Measurements from ENCODE around the gene ASPSCR1.

ASPSCR1 gene

DNA sequence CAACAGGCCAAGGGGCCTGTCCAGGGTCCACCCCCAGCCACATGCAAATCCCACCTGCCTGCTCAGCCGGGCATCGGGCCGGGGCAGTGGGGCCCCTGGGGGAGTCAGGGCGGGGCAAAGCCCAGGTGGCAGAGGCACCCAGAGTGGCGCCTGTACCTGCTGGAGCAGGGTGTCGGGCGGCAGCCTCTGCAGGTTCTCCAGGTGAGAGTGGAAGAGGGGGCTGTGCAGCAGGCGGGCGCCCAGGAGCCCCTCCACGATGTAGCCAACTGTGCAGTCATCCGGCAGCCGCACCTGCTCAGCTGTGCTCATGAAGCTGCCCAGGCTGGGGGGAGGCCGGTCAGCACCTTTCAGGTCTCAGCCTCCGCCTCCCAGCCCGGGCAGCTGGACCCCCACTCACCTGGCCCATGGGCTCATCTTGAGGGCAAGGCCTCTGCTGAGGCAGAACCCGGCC lies 72.1 kb downstream of the ASPSCR1 start:
- H3K9me3 ChIP-seq (ENCODE audit: control insufficient read depth in 5 of 5, low read length in 5 of 5) = no peaks in the 10 kb centered on the region
- H3K36me3 ChIP-seq (ENCODE audit: control insufficient read depth in 5 of 5, insufficient read depth in 5 of 5, low read length in 5 of 5) = peaks cover 0 to 47% (median 35%) of the 10 kb centered on the region in 5 donors
- H3K27ac ChIP-seq (ENCODE audit: low read depth, low read length) = no peak overlapping the region
- H3K4me1 ChIP-seq (ENCODE audit: control insufficient read depth in 5 of 5, insufficient read depth in 5 of 5, low read length in 5 of 5) = peaks cover 4 to 41% (median 30%) of the 10 kb centered on the region in 5 donors
- no peak overlapping the region for H3K4me3 ChIP-seq (ENCODE audit: low read depth in 1 of 5, low read length in 5 of 5)
- no peaks in the 10 kb centered on the region for H3K27me3 ChIP-seq (ENCODE audit: control insufficient read depth in 5 of 5, insufficient read depth in 4 of 5, low read length in 5 of 5)
- no peak overlapping the region for H3K9ac ChIP-seq (ENCODE audit: low read length in 5 of 5)

DNA sequence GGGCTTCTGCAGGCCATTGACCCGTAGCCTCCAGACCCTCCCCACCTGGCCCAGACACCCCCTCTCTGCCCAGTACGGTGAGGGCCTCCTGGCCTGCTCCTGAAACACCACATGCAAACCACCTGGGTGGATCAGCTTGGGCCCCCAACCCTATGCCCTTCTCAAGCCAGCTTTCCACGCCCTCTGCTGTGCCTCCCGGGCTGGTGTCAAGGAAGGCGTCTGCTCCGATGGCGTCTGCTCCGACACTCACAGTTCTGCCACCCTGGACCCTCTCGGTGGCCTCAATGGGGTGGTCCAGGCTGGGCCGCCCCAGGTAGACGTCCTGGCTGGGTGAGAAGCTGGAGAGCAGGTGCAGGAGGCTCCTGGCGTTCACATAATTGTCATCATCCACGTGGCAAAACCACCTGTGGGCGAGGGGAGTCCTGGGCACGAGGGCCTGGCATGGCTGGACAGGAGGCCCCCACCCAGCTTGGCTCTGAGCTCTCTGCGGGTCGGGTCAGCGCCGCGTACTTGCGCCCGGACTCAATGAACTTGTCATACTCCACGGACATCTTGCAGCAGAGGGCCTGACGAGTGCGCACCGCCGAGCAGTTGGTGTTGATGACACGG lies 72.8 kb downstream of the ASPSCR1 start:
- peak overlapping the region in 2 of 5 donors; percentile 83 to 88 for H3K9ac ChIP-seq (ENCODE audit: low read length in 5 of 5)
- no peak overlapping the region for H3K27ac ChIP-seq (ENCODE audit: low read depth, low read length)
- H3K4me1 ChIP-seq (ENCODE audit: control insufficient read depth in 5 of 5, insufficient read depth in 5 of 5, low read length in 5 of 5) = peaks cover 4 to 42% (median 33%) of the 10 kb centered on the region in 5 donors
- H3K4me3 ChIP-seq (ENCODE audit: low read depth in 1 of 5, low read length in 5 of 5) = peak overlapping the region in 4 of 5 donors; percentile 70 to 83 (median 80)
- H3K9me3 ChIP-seq (ENCODE audit: control insufficient read depth in 5 of 5, low read length in 5 of 5) = no peaks in the 10 kb centered on the region
- H3K27me3 ChIP-seq (ENCODE audit: control insufficient read depth in 5 of 5, insufficient read depth in 4 of 5, low read length in 5 of 5) = no peaks in the 10 kb centered on the region
- H3K36me3 ChIP-seq (ENCODE audit: control insufficient read depth in 5 of 5, insufficient read depth in 5 of 5, low read length in 5 of 5) = peaks cover 0 to 54% (median 42%) of the 10 kb centered on the region in 5 donors

DNA sequence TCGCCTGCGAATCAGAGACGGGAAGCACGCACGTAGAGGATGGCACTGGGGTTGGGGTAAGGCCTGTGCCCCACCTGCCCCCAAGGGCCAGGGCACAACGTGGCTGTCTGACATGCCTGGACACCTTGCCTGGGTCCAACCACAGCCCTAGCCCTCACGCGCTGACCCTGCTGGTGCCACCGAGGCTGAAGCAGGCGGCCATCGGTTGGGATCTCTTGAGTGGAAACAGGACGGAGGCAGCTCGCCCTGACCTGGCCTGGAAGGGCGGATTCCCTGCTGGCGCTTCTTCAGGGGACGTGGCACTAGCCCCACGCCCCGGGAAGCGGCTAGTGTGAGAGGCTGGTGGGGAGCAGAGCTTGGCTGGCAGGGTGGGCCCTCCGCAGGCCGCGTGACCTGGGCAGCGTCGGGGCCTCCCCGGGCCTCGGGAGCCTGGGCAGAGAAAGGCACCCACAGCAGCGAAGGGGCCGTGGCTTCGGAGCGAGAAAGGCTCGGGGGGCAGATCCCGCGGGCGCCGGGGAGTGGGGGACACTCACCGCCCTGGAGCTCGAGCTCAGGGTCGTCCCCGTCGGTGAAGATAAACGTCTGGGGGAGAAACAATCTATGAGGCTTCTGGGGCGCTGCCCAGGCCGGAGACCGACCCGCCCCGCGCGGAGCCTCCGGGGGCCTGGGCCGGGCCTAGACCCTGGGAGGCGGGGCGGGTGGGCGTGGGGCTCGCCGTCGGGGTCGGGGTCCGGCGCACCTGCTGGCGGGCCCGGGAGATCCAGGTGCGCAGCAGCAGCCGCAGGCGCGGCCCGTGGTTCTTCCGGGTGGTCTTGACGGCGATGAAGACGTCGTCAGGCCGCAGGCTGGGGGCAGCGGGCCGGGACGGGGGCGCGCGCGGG lies 73.6 kb downstream of the ASPSCR1 start:
- no peaks in the 10 kb centered on the region for H3K27me3 ChIP-seq (ENCODE audit: control insufficient read depth in 5 of 5, insufficient read depth in 4 of 5, low read length in 5 of 5)
- H3K4me1 ChIP-seq (ENCODE audit: control insufficient read depth in 5 of 5, insufficient read depth in 5 of 5, low read length in 5 of 5) = peaks cover 4 to 43% (median 33%) of the 10 kb centered on the region in 5 donors
- peak overlapping the region in 4 of 5 donors; percentile 70 to 83 (median 80) for H3K4me3 ChIP-seq (ENCODE audit: low read depth in 1 of 5, low read length in 5 of 5)
- H3K27ac ChIP-seq (ENCODE audit: low read depth, low read length) = no peak overlapping the region
- peaks cover 0 to 60% (median 48%) of the 10 kb centered on the region in 5 donors for H3K36me3 ChIP-seq (ENCODE audit: control insufficient read depth in 5 of 5, insufficient read depth in 5 of 5, low read length in 5 of 5)
- H3K9me3 ChIP-seq (ENCODE audit: control insufficient read depth in 5 of 5, low read length in 5 of 5) = no peaks in the 10 kb centered on the region
- H3K9ac ChIP-seq (ENCODE audit: low read length in 5 of 5) = peak overlapping the region in 4 of 5 donors; percentile 54 to 88 (median 78)

DNA sequence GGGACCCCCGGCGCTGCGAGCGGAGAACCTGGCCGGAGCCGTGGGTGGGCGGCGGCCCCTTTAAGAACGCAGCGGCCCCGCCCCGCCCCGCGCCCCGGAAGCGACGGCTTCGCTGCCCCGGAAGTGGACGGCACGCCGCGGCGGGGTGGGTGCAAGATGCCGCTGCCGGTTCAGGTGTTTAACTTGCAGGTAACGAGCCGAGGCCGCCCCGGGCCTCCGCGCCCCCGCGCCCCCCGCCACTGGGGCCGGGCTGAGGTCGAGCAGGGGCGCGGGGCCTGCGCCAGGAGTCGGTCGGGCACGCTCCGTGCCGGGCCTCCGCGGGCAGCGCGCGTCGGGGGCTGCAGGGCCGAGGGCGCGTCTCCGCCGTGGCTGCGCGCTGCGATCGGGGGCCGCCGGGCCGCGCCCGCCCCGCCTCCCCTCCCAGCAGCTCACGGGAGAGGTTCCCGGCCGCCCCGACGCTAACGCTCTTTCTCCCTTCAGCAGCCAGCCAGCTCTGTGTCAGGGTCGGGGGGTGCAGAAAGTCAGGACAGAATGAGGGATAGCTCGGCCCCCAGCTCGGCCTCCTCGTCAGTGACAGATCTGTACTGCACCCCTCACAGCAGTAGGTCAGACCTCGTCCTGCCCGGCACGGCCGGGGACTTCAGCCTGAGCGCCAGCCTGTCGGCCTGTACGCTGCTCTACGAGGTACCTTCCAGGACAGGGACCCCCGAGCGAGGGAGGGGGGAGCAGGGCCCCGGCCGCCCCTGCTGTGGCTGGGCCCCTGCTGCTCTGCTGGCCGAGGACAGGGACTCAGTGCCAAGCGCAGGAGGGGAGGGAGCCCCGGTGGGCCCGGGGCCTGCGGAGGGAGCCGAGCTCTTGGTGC lies 74.6 kb downstream of the ASPSCR1 start, which contains the start of the genes GPS1 and RFNG:
TSS of gene GPS1 (plus strand) at position 123 of the 862 bp plus-strand sequence. CDS start at position 157, 34 bp downstream.
TSS of gene RFNG (minus strand) at position 36 of the 862 bp plus-strand sequence. CDS start 45 bp downstream, outside the sequence.
- Histone ChIP-seq H3K9ac (ENCODE audit: low read length in 5 of 5) (peak within 1 kb of the TSS; percentile 68 to 92 (median 82)), H3K4me1 (ENCODE audit: control insufficient read depth in 5 of 5, insufficient read depth in 5 of 5, low read length in 5 of 5) (peaks cover 4 to 39% (median 33%) of the 10 kb centered on the region in 5 donors), H3K27ac (ENCODE audit: low read depth, low read length) (no peak within 1 kb of the TSS), H3K36me3 (ENCODE audit: control insufficient read depth in 5 of 5, insufficient read depth in 5 of 5, low read length in 5 of 5) (peaks cover 0 to 66% (median 57%) of the 10 kb centered on the region in 5 donors), H3K4me3 (ENCODE audit: low read depth in 1 of 5, low read length in 5 of 5) (peak within 1 kb of the TSS; percentile 67 to 83 (median 79)), H3K27me3 (ENCODE audit: control insufficient read depth in 5 of 5, insufficient read depth in 4 of 5, low read length in 5 of 5) (no peaks in the 10 kb centered on the region), H3K9me3 (ENCODE audit: control insufficient read depth in 5 of 5, low read length in 5 of 5) (no peaks in the 10 kb centered on the region)

DNA sequence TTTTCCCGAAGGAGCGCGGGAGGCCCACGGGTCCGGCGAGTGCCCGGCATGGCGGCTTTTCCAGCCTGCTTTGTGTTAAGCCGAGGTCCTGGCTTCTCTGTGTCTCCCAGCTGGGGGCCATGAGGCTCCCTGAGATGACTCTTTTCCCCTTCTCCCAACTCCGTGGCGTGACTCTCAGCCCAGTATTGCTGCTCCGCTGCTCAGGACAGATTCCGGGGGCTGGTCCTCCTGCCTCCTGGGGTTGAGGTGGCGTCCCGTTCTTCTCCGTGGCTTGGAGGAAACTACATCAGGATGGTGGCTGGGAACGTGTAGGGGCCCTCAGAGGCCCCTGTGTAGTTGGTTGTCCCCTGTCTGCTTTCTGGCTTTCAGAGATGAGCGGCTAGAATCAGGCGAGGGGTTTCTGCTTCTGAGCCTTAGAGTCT lies 75.2 kb downstream of the ASPSCR1 start:
- Histone ChIP-seq H3K27me3 (ENCODE audit: control insufficient read depth in 5 of 5, insufficient read depth in 4 of 5, low read length in 5 of 5) (no peaks in the 10 kb centered on the region), H3K36me3 (ENCODE audit: control insufficient read depth in 5 of 5, insufficient read depth in 5 of 5, low read length in 5 of 5) (peaks cover 0 to 66% (median 58%) of the 10 kb centered on the region in 5 donors), H3K9ac (ENCODE audit: low read length in 5 of 5) (peak overlapping the region; percentile 68 to 92 (median 82)), H3K27ac (ENCODE audit: low read depth, low read length) (no peak overlapping the region), H3K9me3 (ENCODE audit: control insufficient read depth in 5 of 5, low read length in 5 of 5) (no peaks in the 10 kb centered on the region), H3K4me3 (ENCODE audit: low read depth in 1 of 5, low read length in 5 of 5) (peak overlapping the region; percentile 67 to 83 (median 79)), H3K4me1 (ENCODE audit: control insufficient read depth in 5 of 5, insufficient read depth in 5 of 5, low read length in 5 of 5) (peaks cover 3 to 39% (median 33%) of the 10 kb centered on the region in 5 donors)

DNA sequence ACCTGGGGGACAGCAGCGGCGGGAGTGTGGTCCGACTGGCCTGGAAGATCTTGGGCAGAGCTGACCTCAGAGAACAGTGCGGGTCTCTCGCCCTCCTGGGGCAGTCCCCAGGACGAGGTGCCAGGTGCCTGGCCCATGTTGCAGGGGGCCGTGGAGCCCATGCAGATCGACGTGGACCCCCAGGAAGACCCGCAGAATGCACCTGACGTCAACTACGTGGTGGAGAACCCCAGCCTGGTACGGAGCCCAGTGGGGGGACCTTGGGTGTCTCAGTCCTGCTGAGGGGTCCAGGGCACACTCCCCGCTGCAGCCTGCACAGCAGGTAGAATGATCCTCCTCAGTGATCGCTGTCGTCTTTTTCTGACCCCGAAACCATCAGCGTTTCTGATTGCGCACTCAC lies 75.7 kb downstream of the ASPSCR1 start:
- Histone ChIP-seq H3K4me1 (ENCODE audit: control insufficient read depth in 5 of 5, insufficient read depth in 5 of 5, low read length in 5 of 5) (peaks cover 3 to 39% (median 33%) of the 10 kb centered on the region in 5 donors), H3K9me3 (ENCODE audit: control insufficient read depth in 5 of 5, low read length in 5 of 5) (no peaks in the 10 kb centered on the region), H3K36me3 (ENCODE audit: control insufficient read depth in 5 of 5, insufficient read depth in 5 of 5, low read length in 5 of 5) (peaks cover 0 to 66% (median 58%) of the 10 kb centered on the region in 5 donors), H3K4me3 (ENCODE audit: low read depth in 1 of 5, low read length in 5 of 5) (peak overlapping the region in 2 of 5 donors; percentile 6 to 83), H3K27me3 (ENCODE audit: control insufficient read depth in 5 of 5, insufficient read depth in 4 of 5, low read length in 5 of 5) (no peaks in the 10 kb centered on the region), H3K27ac (ENCODE audit: low read depth, low read length) (no peak overlapping the region), H3K9ac (ENCODE audit: low read length in 5 of 5) (peak overlapping the region in 2 of 5 donors; percentile 86 to 92)

DNA sequence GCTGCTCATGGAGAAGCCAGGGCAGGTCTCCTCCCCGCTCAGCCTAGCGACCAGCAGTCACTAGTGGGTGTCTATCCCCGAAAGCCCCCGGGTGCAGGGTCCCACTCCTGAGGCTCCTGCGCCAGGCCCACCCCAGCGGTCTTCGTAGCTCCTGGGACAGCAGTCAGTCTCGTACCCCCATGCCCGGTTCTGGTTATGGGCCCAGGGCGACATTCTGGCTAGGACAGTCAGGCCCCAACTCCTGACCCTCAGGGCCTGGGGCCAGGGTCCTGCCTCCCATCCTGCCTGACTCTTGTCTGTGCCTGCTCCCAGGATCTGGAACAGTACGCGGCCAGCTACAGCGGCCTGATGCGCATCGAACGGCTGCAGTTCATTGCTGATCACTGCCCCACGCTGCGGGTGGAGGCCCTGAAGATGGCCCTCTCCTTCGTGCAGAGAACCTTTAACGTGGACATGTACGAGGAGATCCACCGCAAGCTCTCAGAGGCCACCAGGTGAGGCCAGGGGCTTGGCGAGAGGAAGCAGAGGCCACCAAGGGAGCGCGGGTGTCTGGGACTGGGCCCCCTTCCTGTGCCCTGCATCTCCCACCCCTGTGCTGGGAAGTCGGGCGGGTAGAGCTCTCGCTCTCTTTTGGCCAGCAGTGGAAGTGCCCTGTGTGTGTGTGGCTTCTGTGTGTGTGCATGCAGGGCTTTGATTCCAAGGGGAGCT lies 76.3 kb downstream of the ASPSCR1 start:
- Histone ChIP-seq H3K36me3 (ENCODE audit: control insufficient read depth in 5 of 5, insufficient read depth in 5 of 5, low read length in 5 of 5) (peaks cover 0 to 67% (median 58%) of the 10 kb centered on the region in 5 donors), H3K9ac (ENCODE audit: low read length in 5 of 5) (peak overlapping the region in 1 of 5 donors; percentile 92), H3K4me1 (ENCODE audit: control insufficient read depth in 5 of 5, insufficient read depth in 5 of 5, low read length in 5 of 5) (peaks cover 3 to 39% (median 33%) of the 10 kb centered on the region in 5 donors)

DNA sequence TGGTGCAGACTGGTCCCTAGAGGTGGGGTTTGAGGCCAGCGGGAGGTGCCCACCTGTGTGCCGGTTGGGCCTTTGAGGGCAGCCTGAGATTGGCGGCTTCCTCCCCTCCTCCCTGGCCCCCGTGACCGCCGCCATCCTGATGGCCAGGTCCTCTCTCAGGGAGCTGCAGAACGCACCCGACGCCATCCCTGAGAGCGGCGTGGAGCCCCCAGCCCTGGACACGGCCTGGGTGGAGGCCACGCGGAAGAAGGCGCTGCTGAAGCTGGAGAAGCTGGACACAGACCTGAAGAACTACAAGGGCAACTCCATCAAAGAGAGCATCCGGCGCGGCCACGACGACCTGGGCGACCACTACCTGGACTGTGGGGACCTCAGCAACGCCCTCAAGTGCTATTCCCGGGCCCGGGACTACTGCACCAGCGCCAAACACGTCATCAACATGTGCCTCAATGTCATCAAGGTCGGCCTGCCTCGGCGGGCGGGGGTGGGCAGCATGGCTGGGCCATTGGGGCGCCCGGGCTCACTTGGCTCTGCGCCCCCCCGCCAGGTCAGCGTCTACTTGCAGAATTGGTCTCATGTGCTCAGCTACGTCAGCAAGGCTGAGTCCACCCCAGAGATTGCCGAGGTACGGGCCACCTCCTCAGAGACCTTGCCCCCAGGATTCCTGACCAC lies 77.1 kb downstream of the ASPSCR1 start:
- H3K36me3 ChIP-seq (ENCODE audit: control insufficient read depth in 5 of 5, insufficient read depth in 5 of 5, low read length in 5 of 5) = peaks cover 0 to 67% (median 61%) of the 10 kb centered on the region in 5 donors
- H3K4me1 ChIP-seq (ENCODE audit: control insufficient read depth in 5 of 5, insufficient read depth in 5 of 5, low read length in 5 of 5) = peaks cover 3 to 39% (median 33%) of the 10 kb centered on the region in 5 donors
- H3K27me3 ChIP-seq (ENCODE audit: control insufficient read depth in 5 of 5, insufficient read depth in 4 of 5, low read length in 5 of 5) = no peaks in the 10 kb centered on the region
- no peak overlapping the region for H3K27ac ChIP-seq (ENCODE audit: low read depth, low read length)
- no peak overlapping the region for H3K9ac ChIP-seq (ENCODE audit: low read length in 5 of 5)
- H3K9me3 ChIP-seq (ENCODE audit: control insufficient read depth in 5 of 5, low read length in 5 of 5) = no peaks in the 10 kb centered on the region
- no peak overlapping the region for H3K4me3 ChIP-seq (ENCODE audit: low read depth in 1 of 5, low read length in 5 of 5)

More for the DNA sequence above, 76.3 kb downstream of the ASPSCR1 start:
- Histone ChIP-seq H3K4me3 (ENCODE audit: low read depth in 1 of 5, low read length in 5 of 5) (no peak overlapping the region), H3K9me3 (ENCODE audit: control insufficient read depth in 5 of 5, low read length in 5 of 5) (no peaks in the 10 kb centered on the region), H3K27me3 (ENCODE audit: control insufficient read depth in 5 of 5, insufficient read depth in 4 of 5, low read length in 5 of 5) (no peaks in the 10 kb centered on the region), H3K27ac (ENCODE audit: low read depth, low read length) (no peak overlapping the region)
